Measurements from ENCODE around the gene ALDH5A1. TPM values are rescaled to one million over a fixed set of nuclear protein-coding genes. Genes with fewer than 3 reads are reported as not detected.

ALDH5A1 gene
- 29.8 TPM for polyA plus RNA-seq
- long read RNA-seq, donor 1, partial matches to known transcripts: 0 of 2 reads
- long read RNA-seq, donor 1, other reads (novel, unspliced or antisense): 0 of 2 reads
- long read RNA-seq, donor 2, full-length matches to known transcripts: 10 of 15 reads
- long read RNA-seq, donor 2, partial matches to known transcripts: 5 of 15 reads
- long read RNA-seq, donor 2, other reads (novel, unspliced or antisense): 0 of 15 reads
- long read RNA-seq, donor 3, full-length matches to known transcripts: 12 of 18 reads
- long read RNA-seq, donor 3, partial matches to known transcripts: 6 of 18 reads
- long read RNA-seq, donor 3, other reads (novel, unspliced or antisense): 0 of 18 reads
- long read RNA-seq, donor 4, full-length matches to known transcripts: 1 of 1 reads
- long read RNA-seq, donor 4, partial matches to known transcripts: 0 of 1 reads
- long read RNA-seq, donor 4, other reads (novel, unspliced or antisense): 0 of 1 reads
- long read RNA-seq, donor 5, full-length matches to known transcripts: 6 of 6 reads
- long read RNA-seq, donor 5, partial matches to known transcripts: 0 of 6 reads
- long read RNA-seq, donor 5, other reads (novel, unspliced or antisense): 0 of 6 reads
- long read RNA-seq, donor 6, full-length matches to known transcripts: 6 of 16 reads
- long read RNA-seq, donor 6, partial matches to known transcripts: 10 of 16 reads
- long read RNA-seq, donor 6, other reads (novel, unspliced or antisense): 0 of 16 reads
- long read RNA-seq, donor 7, full-length matches to known transcripts: 3 of 9 reads
- long read RNA-seq, donor 7, partial matches to known transcripts: 6 of 9 reads
- long read RNA-seq, donor 7, other reads (novel, unspliced or antisense): 0 of 9 reads
- long read RNA-seq, donor 8, full-length matches to known transcripts: 7 of 14 reads
- long read RNA-seq, donor 8, partial matches to known transcripts: 7 of 14 reads
- long read RNA-seq, donor 8, other reads (novel, unspliced or antisense): 0 of 14 reads
- long read RNA-seq, donor 9, full-length matches to known transcripts: 8 of 13 reads
- long read RNA-seq, donor 9, partial matches to known transcripts: 5 of 13 reads
- long read RNA-seq, donor 9, other reads (novel, unspliced or antisense): 0 of 13 reads
- long read RNA-seq, donor 10, full-length matches to known transcripts: 9 of 9 reads
- long read RNA-seq, donor 10, partial matches to known transcripts: 0 of 9 reads
- long read RNA-seq, donor 10, other reads (novel, unspliced or antisense): 0 of 9 reads
- long read RNA-seq, donor 11, full-length matches to known transcripts: 5 of 5 reads
- long read RNA-seq, donor 11, partial matches to known transcripts: 0 of 5 reads
- long read RNA-seq, donor 11, other reads (novel, unspliced or antisense): 0 of 5 reads

- no peaks in the 10 kb centered on the region for H3K9me3 ChIP-seq (ENCODE audit: control insufficient read depth, low read depth, low read length)
- peaks cover 8% of the 10 kb centered on the region for H3K4me1 ChIP-seq (ENCODE audit: control insufficient read depth, insufficient read depth, low read length)
- peak within 1 kb of the TSS; percentile 62 for H3K27ac ChIP-seq (ENCODE audit: low read length)
- WGBS (ENCODE audit: insufficient coverage, low lambda C conversion rate): no CpG with 5 or more reads among the region's 93 CpGs
- peak within 1 kb of the TSS; percentile 64 for H3K4me3 ChIP-seq (ENCODE audit: low read length)
- H3K36me3 ChIP-seq (ENCODE audit: control insufficient read depth, insufficient read depth, low read length): peaks cover 5% of the 10 kb centered on the region
- peak; percentile 68 to 90 for DNase-seq
- no peaks in the 10 kb centered on the region for H3K27me3 ChIP-seq (ENCODE audit: control insufficient read depth, insufficient read depth, low read length)
These were observed at the start of gene ALDH5A1 for GRCh38 chr6:24494821-24495795. Gene ALDH5A1 (plus strand): TSS chr6:24494969. CDS start chr6:24494997, 28 bp downstream.

- Histone ChIP-seq H3K27me3 (ENCODE audit: control insufficient read depth, insufficient read depth, low read length) (no peaks in the 10 kb centered on the region), H3K9me3 (ENCODE audit: control insufficient read depth, low read depth, low read length) (no peaks in the 10 kb centered on the region), H3K4me3 (ENCODE audit: low read length) (no peak overlapping the region), H3K4me1 (ENCODE audit: control insufficient read depth, insufficient read depth, low read length) (no peaks in the 10 kb centered on the region), H3K36me3 (ENCODE audit: control insufficient read depth, insufficient read depth, low read length) (no peaks in the 10 kb centered on the region), H3K27ac (ENCODE audit: low read length) (no peak overlapping the region)
- WGBS (ENCODE audit: insufficient coverage, low lambda C conversion rate): no CpG with 5 or more reads among the region's 4 CpGs
- DNase-seq: no peak
These were observed 49.1 kb upstream of the ALDH5A1 start for GRCh38 chr6:24445704-24446103.

GRCh38 chr6:24446670-24447069 is 48.1 kb upstream of the ALDH5A1 start:
- H3K9me3 ChIP-seq (ENCODE audit: control insufficient read depth, low read depth, low read length): no peaks in the 10 kb centered on the region
- H3K36me3 ChIP-seq (ENCODE audit: control insufficient read depth, insufficient read depth, low read length): no peaks in the 10 kb centered on the region
- no peak overlapping the region for H3K27ac ChIP-seq (ENCODE audit: low read length)
- no peak for DNase-seq
- H3K4me3 ChIP-seq (ENCODE audit: low read length): no peak overlapping the region
- H3K4me1 ChIP-seq (ENCODE audit: control insufficient read depth, insufficient read depth, low read length): no peaks in the 10 kb centered on the region
- WGBS (ENCODE audit: insufficient coverage, low lambda C conversion rate): no CpG with 5 or more reads among the region's 7 CpGs
- H3K27me3 ChIP-seq (ENCODE audit: control insufficient read depth, insufficient read depth, low read length): no peaks in the 10 kb centered on the region

- H3K36me3 ChIP-seq (ENCODE audit: control insufficient read depth, insufficient read depth, low read length): no peaks in the 10 kb centered on the region
- no peaks in the 10 kb centered on the region for H3K4me1 ChIP-seq (ENCODE audit: control insufficient read depth, insufficient read depth, low read length)
- H3K4me3 ChIP-seq (ENCODE audit: low read length): no peak overlapping the region
- no peaks in the 10 kb centered on the region for H3K27me3 ChIP-seq (ENCODE audit: control insufficient read depth, insufficient read depth, low read length)
- DNase-seq: no peak
- no peak overlapping the region for H3K27ac ChIP-seq (ENCODE audit: low read length)
- no peaks in the 10 kb centered on the region for H3K9me3 ChIP-seq (ENCODE audit: control insufficient read depth, low read depth, low read length)
- WGBS (ENCODE audit: insufficient coverage, low lambda C conversion rate): no CpG with 5 or more reads among the region's 4 CpGs
These were observed 46.4 kb upstream of the ALDH5A1 start for GRCh38 chr6:24448396-24448795.

DNA sequence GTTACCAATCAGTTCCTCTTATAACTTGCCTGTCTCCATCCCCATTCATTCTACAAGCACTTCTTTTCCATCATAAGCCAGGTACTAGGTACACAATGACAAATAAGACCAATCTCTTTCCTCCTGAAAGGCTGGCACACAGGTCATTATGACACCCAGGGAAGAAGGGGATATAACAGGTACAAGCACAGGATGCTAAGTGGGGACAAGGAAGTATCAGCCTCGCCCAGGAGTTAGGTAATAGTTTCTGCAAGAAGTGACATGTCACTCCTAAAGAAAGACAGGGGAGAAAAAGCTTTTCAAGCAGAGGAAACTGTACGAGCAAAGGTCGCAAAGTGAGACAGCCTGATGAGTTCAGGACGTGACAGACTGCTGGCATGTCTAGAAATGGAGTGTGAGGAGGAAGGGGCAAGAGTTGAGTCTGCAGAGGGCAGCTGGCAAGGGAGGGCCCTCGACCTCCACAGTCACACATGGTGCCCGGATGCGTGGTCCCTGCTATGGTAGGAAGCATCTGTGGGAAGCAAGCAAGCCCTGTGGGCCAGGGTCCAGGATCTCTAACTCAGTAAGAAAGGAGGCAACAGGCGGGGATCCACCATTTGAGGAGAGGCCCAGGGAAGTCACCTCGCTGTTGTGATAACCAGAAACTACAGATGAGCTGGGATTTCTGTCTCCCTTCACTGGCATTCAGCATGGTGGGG is 45.8 kb upstream of the ALDH5A1 start:
- H3K4me1 ChIP-seq (ENCODE audit: control insufficient read depth, insufficient read depth, low read length): no peaks in the 10 kb centered on the region
- no peak overlapping the region for H3K27ac ChIP-seq (ENCODE audit: low read length)
- no peak overlapping the region for H3K4me3 ChIP-seq (ENCODE audit: low read length)
- WGBS (ENCODE audit: insufficient coverage, low lambda C conversion rate): 40% methylated on average over 1 of the region's 9 CpGs
- H3K27me3 ChIP-seq (ENCODE audit: control insufficient read depth, insufficient read depth, low read length): no peaks in the 10 kb centered on the region
- peak; percentile 35 to 36 for DNase-seq
- H3K9me3 ChIP-seq (ENCODE audit: control insufficient read depth, low read depth, low read length): no peaks in the 10 kb centered on the region
- H3K36me3 ChIP-seq (ENCODE audit: control insufficient read depth, insufficient read depth, low read length): no peaks in the 10 kb centered on the region

DNA sequence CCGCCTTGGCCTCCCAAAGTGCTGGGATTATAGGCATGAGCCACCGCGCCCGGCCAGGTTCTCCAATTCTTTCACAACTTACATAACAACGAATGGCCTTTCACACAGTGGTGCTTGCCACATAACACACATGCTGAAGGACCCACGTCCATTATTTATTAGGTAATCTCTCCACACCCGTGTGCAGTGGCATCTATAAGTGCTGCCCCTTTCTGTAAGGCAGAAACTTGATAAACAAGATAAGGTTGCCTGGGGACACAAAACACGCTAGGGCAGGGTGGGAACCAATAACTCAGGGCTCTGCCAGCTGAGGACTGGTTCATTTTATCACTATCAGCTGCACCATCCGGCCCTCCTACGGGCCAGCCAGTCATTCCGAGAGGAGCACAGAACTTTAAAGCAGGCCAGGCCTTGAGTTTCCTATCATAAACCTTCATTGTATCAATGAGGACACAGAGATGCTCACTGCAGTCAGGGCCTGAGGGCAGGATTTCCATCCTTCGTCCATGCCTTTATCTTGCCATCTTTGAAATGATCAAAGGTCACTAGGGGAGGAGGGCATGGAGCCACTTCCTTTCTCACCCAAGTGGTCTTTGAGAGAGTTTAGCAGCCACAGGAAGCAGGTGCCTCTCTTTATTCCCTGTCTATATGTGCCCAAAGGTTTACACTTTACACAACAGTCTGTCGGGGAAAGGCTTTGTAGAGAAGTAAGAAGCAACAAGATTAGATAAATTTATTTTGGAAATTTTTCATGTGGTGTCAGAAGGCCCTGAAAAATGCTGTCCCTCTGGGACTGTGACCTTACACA is 43.0 kb upstream of the ALDH5A1 start:
- Histone ChIP-seq H3K4me3 (ENCODE audit: low read length) (no peak overlapping the region), H3K9me3 (ENCODE audit: control insufficient read depth, low read depth, low read length) (no peaks in the 10 kb centered on the region), H3K27ac (ENCODE audit: low read length) (no peak overlapping the region), H3K4me1 (ENCODE audit: control insufficient read depth, insufficient read depth, low read length) (no peaks in the 10 kb centered on the region), H3K36me3 (ENCODE audit: control insufficient read depth, insufficient read depth, low read length) (no peaks in the 10 kb centered on the region), H3K27me3 (ENCODE audit: control insufficient read depth, insufficient read depth, low read length) (no peaks in the 10 kb centered on the region)
- DNase-seq: no peak
- 100% methylated on average over 1 of the region's 13 CpGs for WGBS (ENCODE audit: insufficient coverage, low lambda C conversion rate)

- Histone ChIP-seq H3K27me3 (ENCODE audit: control insufficient read depth, insufficient read depth, low read length) (no peaks in the 10 kb centered on the region), H3K27ac (ENCODE audit: low read length) (no peak overlapping the region), H3K9me3 (ENCODE audit: control insufficient read depth, low read depth, low read length) (no peaks in the 10 kb centered on the region), H3K4me3 (ENCODE audit: low read length) (no peak overlapping the region), H3K4me1 (ENCODE audit: control insufficient read depth, insufficient read depth, low read length) (no peaks in the 10 kb centered on the region), H3K36me3 (ENCODE audit: control insufficient read depth, insufficient read depth, low read length) (no peaks in the 10 kb centered on the region)
- WGBS (ENCODE audit: insufficient coverage, low lambda C conversion rate): no CpG with 5 or more reads among the region's 10 CpGs
- no peak for DNase-seq
These were observed 40.8 kb upstream of the ALDH5A1 start for GRCh38 chr6:24453921-24454320.

GRCh38 chr6:24454452-24454851 is 40.3 kb upstream of the ALDH5A1 start:
- H3K9me3 ChIP-seq (ENCODE audit: control insufficient read depth, low read depth, low read length): no peaks in the 10 kb centered on the region
- no peaks in the 10 kb centered on the region for H3K27me3 ChIP-seq (ENCODE audit: control insufficient read depth, insufficient read depth, low read length)
- no peaks in the 10 kb centered on the region for H3K4me1 ChIP-seq (ENCODE audit: control insufficient read depth, insufficient read depth, low read length)
- H3K27ac ChIP-seq (ENCODE audit: low read length): no peak overlapping the region
- H3K36me3 ChIP-seq (ENCODE audit: control insufficient read depth, insufficient read depth, low read length): no peaks in the 10 kb centered on the region
- WGBS (ENCODE audit: insufficient coverage, low lambda C conversion rate): no CpG with 5 or more reads among the region's 5 CpGs
- DNase-seq: no peak
- H3K4me3 ChIP-seq (ENCODE audit: low read length): no peak overlapping the region
